IMR-90 (cell line): ENCODE data around the gene CSGALNACT2. TPM values are rescaled to one million over a fixed set of nuclear protein-coding genes. Genes with fewer than 3 reads are reported as not detected.

Experiments used
- ATAC-seq: fragments of 200-7000 bp; cut with Tn5 transposase; 2 replicates; pipeline ENCODE4 v1.9.1; 2020; ENCODE audit warnings: low read depth, mild to moderate bottlenecking, moderate library complexity
- BruUV-seq: library from RNA; stranded (reverse); fragments of 400-500 nt; replicated peaks from 2 replicates; lab custom pipeline; 2021; lab: Mats Ljungman, UMichigan
- CTCF ChIA-PET: fragments of 300-600 bp; formaldehyde crosslinking; extraction: SDS; loops from one replicate; lab custom pipeline; 2021; ENCODE audit warnings: antibody characterized with exemption; lab: Yijun Ruan, JAX
- POLR2A ChIA-PET: fragments of 300-600 bp; sonication (Branson Sonifier 250); formaldehyde crosslinking; loops from one replicate; lab custom pipeline; 2022; ENCODE audit warnings: antibody characterized with exemption; ENCODE audit not compliant: unreplicated experiment; lab: Charles Lee
- DNase-seq: peaks from one replicate; pipeline ENCODE4 v3.0.0; 2013
- H2AFZ ChIP-seq: replicated peaks from 2 replicates; pipeline ENCODE3; 2013; ENCODE audit warnings: low read length, mild to moderate bottlenecking; ENCODE audit not compliant: poor library complexity
- H2AK5ac ChIP-seq: 2 replicates; pipeline ENCODE4 v1.6.1; 2013; ENCODE audit warnings: low read depth, low read length, inconsistent platforms
- H2AK9ac ChIP-seq: replicated peaks from 2 replicates; pipeline ENCODE3; 2013; ENCODE audit warnings: mild to moderate bottlenecking, low read depth, low read length, moderate library complexity; ENCODE audit not compliant: poor library complexity
- H2BK120ac ChIP-seq: 2 replicates; pipeline ENCODE4 v1.6.1; 2013; ENCODE audit warnings: low read depth, low read length, inconsistent platforms
- H2BK15ac ChIP-seq: 3 replicates; pipeline ENCODE4 v1.6.1; 2013; ENCODE audit warnings: low read depth, low read length, inconsistent platforms
- H2BK20ac ChIP-seq: 2 replicates; pipeline ENCODE4 v1.6.1; 2013; ENCODE audit warnings: low read depth, mild to moderate bottlenecking, inconsistent platforms, low read length, moderate library complexity
- H2BK5ac ChIP-seq: 2 replicates; pipeline ENCODE4 v1.6.1; 2013; ENCODE audit warnings: mild to moderate bottlenecking, low read depth, low read length, inconsistent platforms; ENCODE audit not compliant: poor library complexity, severe bottlenecking
- H3K14ac ChIP-seq: replicated peaks from 2 replicates; pipeline ENCODE4 v1.6.1; 2013; ENCODE audit warnings: low read depth, low read length, inconsistent platforms
- H3K18ac ChIP-seq: 2 replicates; pipeline ENCODE4 v1.6.1; 2013; ENCODE audit warnings: low read depth, low read length, control low read depth
- H3K23ac ChIP-seq: 2 replicates; pipeline ENCODE4 v1.6.1; 2013; ENCODE audit warnings: low read depth, low read length, inconsistent platforms
- H3K27ac ChIP-seq: 2 replicates; pipeline ENCODE4 v1.5.1; 2013; ENCODE audit warnings: mild to moderate bottlenecking, control low read depth, low read length; ENCODE audit not compliant: insufficient read depth
- H3K27me3 ChIP-seq: 2 replicates; pipeline ENCODE4 v1.6.1; 2013; ENCODE audit warnings: low read length; ENCODE audit not compliant: control insufficient read depth, insufficient read depth
- H3K36me3 ChIP-seq: 2 replicates; pipeline ENCODE4 v1.6.1; 2013; ENCODE audit warnings: low read length, mixed read lengths; ENCODE audit not compliant: control insufficient read depth, insufficient read depth
- H3K4ac ChIP-seq: 2 replicates; pipeline ENCODE4 v1.6.1; 2013; ENCODE audit warnings: low read depth, low read length, inconsistent platforms
- H3K4me1 ChIP-seq: 2 replicates; pipeline ENCODE4 v1.6.1; 2013; ENCODE audit warnings: low read length, mixed read lengths; ENCODE audit not compliant: control insufficient read depth, insufficient read depth
- H3K4me2 ChIP-seq: 2 replicates; pipeline ENCODE4 v1.6.1; 2013; ENCODE audit warnings: low read depth, mild to moderate bottlenecking, control low read depth, low read length, moderate library complexity
- H3K4me3 ChIP-seq: 2 replicates; pipeline ENCODE4 v1.5.1; 2013; ENCODE audit warnings: low read depth, mild to moderate bottlenecking, control low read depth, low read length, moderate library complexity; ENCODE audit not compliant: insufficient read depth
- H3K56ac ChIP-seq: 2 replicates; pipeline ENCODE4 v1.6.1; 2013; ENCODE audit warnings: low read length, inconsistent platforms; ENCODE audit not compliant: insufficient read depth; ENCODE audit errors: extremely low read depth
- H3K79me1 ChIP-seq, 2 experiments: 2 replicates each; pipeline ENCODE4 v1.6.1; 2013; ENCODE audit warnings: low read length in 2 of 2, inconsistent platforms in 1 of 2, low read depth in 1 of 2
- H3K9ac ChIP-seq: 2 replicates; pipeline ENCODE4 v1.6.1; 2013; ENCODE audit warnings: low read depth, low read length, control low read depth
- H3K9me1 ChIP-seq: 2 replicates; pipeline ENCODE4 v1.6.1; 2013; ENCODE audit warnings: low read length, inconsistent platforms; ENCODE audit not compliant: insufficient read depth
- H3K9me3 ChIP-seq: 2 replicates; pipeline ENCODE4 v1.6.1; 2013; ENCODE audit warnings: low read length; ENCODE audit not compliant: control insufficient read depth, insufficient read depth
- H4K20me1 ChIP-seq: 2 replicates; pipeline ENCODE4 v1.6.1; 2013; ENCODE audit warnings: low read length, inconsistent platforms; ENCODE audit not compliant: insufficient read depth
- H4K5ac ChIP-seq: 2 replicates; pipeline ENCODE4 v1.6.1; 2013; ENCODE audit warnings: mild to moderate bottlenecking, low read depth, low read length, control low read depth
- H4K8ac ChIP-seq, 2 experiments: 2 replicates each; pipeline ENCODE4 v1.6.1; 2013; ENCODE audit warnings: low read depth in 2 of 2, low read length in 2 of 2, control low read depth in 1 of 2, inconsistent platforms in 1 of 2
- H4K91ac ChIP-seq: 2 replicates; pipeline ENCODE4 v1.6.1; 2013; ENCODE audit warnings: low read depth, low read length, inconsistent platforms; ENCODE audit not compliant: insufficient read depth
- BHLHE40 ChIP-seq: fragments of 150-350 bp; IDR thresholded peaks from 2 replicates; pipeline ENCODE4 v1.6.1; 2016; ENCODE audit warnings: mild to moderate bottlenecking, low read depth, low read length
- CEBPB ChIP-seq: IDR thresholded peaks from 2 replicates; pipeline ENCODE4 v1.6.1; 2012; ENCODE audit warnings: low read depth, low read length, improper control_type of control experiment
- ELK1 ChIP-seq: fragments of 150-350 bp; IDR thresholded peaks from 2 replicates; pipeline ENCODE4 v1.6.1; 2016; ENCODE audit warnings: low read depth, mild to moderate bottlenecking, low read length, moderate library complexity, borderline replicate concordance
- FOS ChIP-seq: fragments of 150-350 bp; IDR thresholded peaks from 2 replicates; pipeline ENCODE4 v1.6.1; 2016; ENCODE audit warnings: low read depth, low read length
- MAFK ChIP-seq: IDR thresholded peaks from 2 replicates; pipeline ENCODE4 v1.6.1; 2012; ENCODE audit warnings: low read depth, low read length, improper control_type of control experiment
- MAZ ChIP-seq: IDR thresholded peaks from 2 replicates; pipeline ENCODE4 v1.6.1; 2012; ENCODE audit warnings: low read depth, mild to moderate bottlenecking, low read length, improper control_type of control experiment, moderate library complexity, borderline replicate concordance
- MXI1 ChIP-seq: IDR thresholded peaks from 2 replicates; pipeline ENCODE4 v1.6.1; 2012; ENCODE audit warnings: low read depth, mild to moderate bottlenecking, low read length, moderate library complexity, borderline replicate concordance
- POLR2A ChIP-seq: IDR thresholded peaks from 2 replicates; pipeline ENCODE4 v1.6.1; 2012; ENCODE audit warnings: mild to moderate bottlenecking, low read depth, low read length
- RAD21 ChIP-seq: IDR thresholded peaks from 2 replicates; pipeline ENCODE4 v1.6.1; 2012; ENCODE audit warnings: low read length, improper control_type of control experiment
- SMC3 ChIP-seq: fragments of 150-350 bp; IDR thresholded peaks from 2 replicates; pipeline ENCODE4 v1.6.1; 2016; ENCODE audit warnings: low read depth, mild to moderate bottlenecking, antibody characterized with exemption, low read length, moderate library complexity
- WGBS, 2 experiments: methylation state at CpG; one replicate each; pipeline versions ENCODE4 v1.1.5 to v1.1.7; 2013; ENCODE audit warnings: missing lambda C conversion rate in 2 of 2; ENCODE audit not compliant: insufficient read length in 1 of 2; ENCODE audit errors: extremely low coverage in 2 of 2; 5-methylcytosine and 5-hydroxymethylcytosine counted together
- dilution Hi-C: fragments of 300-500 bp; cut with HindIII; formaldehyde crosslinking; loops from one replicate; pipeline ENCODE4 v1.14.3; 2018; ENCODE audit warnings: low sequenced_read_pairs; ENCODE audit not compliant: unreplicated experiment
- in situ Hi-C: fragments of 300-500 bp; cut with MboI; formaldehyde crosslinking; loops from 3 replicates; pipeline ENCODE4 v1.14.3; 2019; ENCODE audit warnings: low sequenced_read_pairs, inconsistent platforms, mixed read lengths
- intact Hi-C: fragments of 100-400 bp; cut with micrococcal nuclease; formaldehyde crosslinking; loops from 2 replicates; pipeline ENCODE4 v1.10.0; 2022
- polyA plus RNA-seq, 3 experiments: library from polyadenylated mRNA; depleted of rRNA; stranded (reverse); fragments of >200 nt; gene quantifications; 2 replicates each; pipeline ENCODE4 v1.2.3, GENCODE V29; 2012; ENCODE audit warnings: low replicate concordance in 1 of 3
- total RNA-seq: library from RNA; depleted of rRNA; stranded (reverse); fragments of >200 nt; gene quantifications from 2 replicates; pipeline ENCODE4 v1.2.3, GENCODE V29; 2012
- TF ChIP-seq, protein P1 (sequence below): fragments of 150-350 bp; IDR thresholded peaks from 2 replicates; pipeline ENCODE4 v1.6.1; 2017; ENCODE audit warnings: mild to moderate bottlenecking, antibody characterized with exemption, low read length, low read depth

The CSGALNACT2 gene
- total and polyA plus RNA-seq, 2 of the 4 experiments (the other 2 are of a cell fraction): 6.5 to 13.1 TPM

DNA sequence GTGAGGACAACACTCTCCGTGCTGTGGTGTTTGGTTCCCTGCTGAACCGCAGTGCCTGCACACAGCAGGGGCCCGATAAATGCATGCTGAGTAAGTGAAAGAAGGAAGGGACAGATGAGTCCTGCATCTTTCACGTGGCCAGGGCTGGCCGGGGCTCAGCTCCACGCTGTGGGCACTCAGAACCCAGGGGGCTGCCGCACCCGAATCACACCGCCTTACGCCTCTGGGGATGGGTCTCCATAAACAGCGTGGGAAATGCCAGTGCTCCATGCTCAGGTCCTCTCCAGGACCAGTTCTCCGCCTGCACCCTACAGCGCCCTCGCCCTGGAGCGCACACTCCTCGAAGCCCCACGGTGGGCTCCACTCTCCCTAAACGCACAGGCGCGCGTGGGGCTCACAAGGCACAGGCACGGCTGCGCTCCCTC lies 90.5 kb downstream of the CSGALNACT2 start:
- Histone ChIP-seq H4K20me1 (no peaks in the 10 kb centered on the region), H4K5ac (no peak overlapping the region), H3K9me3 (no peaks in the 10 kb centered on the region), H2BK20ac (no peak overlapping the region), H2AK9ac (no peak overlapping the region), H3K27me3 (peaks cover 75% of the 10 kb centered on the region), H3K4me1 (no peaks in the 10 kb centered on the region), H3K27ac (no peak overlapping the region), H2BK120ac (no peak overlapping the region), H2AK5ac (no peak overlapping the region), H2AFZ (no peak overlapping the region), H2BK15ac (no peak overlapping the region), H3K23ac (no peak overlapping the region), H3K18ac (no peak overlapping the region), H3K4ac (no peak overlapping the region), H4K91ac (no peak overlapping the region), H3K14ac (no peak overlapping the region), H3K9ac (no peak overlapping the region), H3K79me1 (no peaks in the 10 kb centered on the region), H4K8ac (no peak overlapping the region), H3K9me1 (no peaks in the 10 kb centered on the region), H3K36me3 (no peaks in the 10 kb centered on the region), H2BK5ac (no peak overlapping the region), H3K56ac (no peak overlapping the region), H3K4me3 (no peak overlapping the region), H3K4me2 (no peak overlapping the region)
- WGBS, 2 experiments: 20% methylated on average over 2 of the region's 23 CpGs; no CpG with 5 or more reads in 1 of the 2 experiments
- intact Hi-C loops (no loop called here), in situ Hi-C loops (no loop called here), dilution Hi-C loops (no loop called here)
- no TSS peak for BruUV-seq
- ATAC-seq (no peak), DNase-seq (no peak)
- POLR2A ChIA-PET: no interaction called here
- CTCF ChIA-PET: no interaction called here
- TF ChIP-seq FOS: no peak
- TF ChIP-seq RAD21: no peak
- no peak for TF ChIP-seq MAFK
- TF ChIP-seq MAZ: no peak
- no peak for TF ChIP-seq POLR2A
- TF ChIP-seq CEBPB: no peak
- TF ChIP-seq, protein P1, sequence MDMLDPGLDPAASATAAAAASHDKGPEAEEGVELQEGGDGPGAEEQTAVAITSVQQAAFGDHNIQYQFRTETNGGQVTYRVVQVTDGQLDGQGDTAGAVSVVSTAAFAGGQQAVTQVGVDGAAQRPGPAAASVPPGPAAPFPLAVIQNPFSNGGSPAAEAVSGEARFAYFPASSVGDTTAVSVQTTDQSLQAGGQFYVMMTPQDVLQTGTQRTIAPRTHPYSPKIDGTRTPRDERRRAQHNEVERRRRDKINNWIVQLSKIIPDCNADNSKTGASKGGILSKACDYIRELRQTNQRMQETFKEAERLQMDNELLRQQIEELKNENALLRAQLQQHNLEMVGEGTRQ: no peak
- no peak for TF ChIP-seq BHLHE40
- TF ChIP-seq ELK1: no peak
- TF ChIP-seq MXI1: no peak
- no peak for TF ChIP-seq SMC3
